Thyroid gland (tissue), 4 donors: ENCODE measurements around the gene POU2F2.

Experiments
- POLR2A ChIP-seq, 2 donors: fragments of 450-650 bp; IDR thresholded peaks; one replicate each; pipeline ENCODE4 v1.6.1; 2017; ENCODE audit warnings: antibody characterized with exemption in 2 of 2, mild to moderate bottlenecking in 2 of 2, moderate library complexity in 1 of 2
- TF ChIP-seq, protein P1 (sequence below), 6 experiments: fragments of 200-600 bp in 3 of 6; fragments of 450-650 bp in 3 of 6; sonication (generic) in 3 of 6; IDR thresholded peaks; one replicate each; pipeline ENCODE4 v1.5.1; 2016 to 2019; ENCODE audit warnings: antibody characterized with exemption in 6 of 6, mild to moderate bottlenecking in 2 of 6, inconsistent platforms in 1 of 6, moderate library complexity in 1 of 6

DNA sequence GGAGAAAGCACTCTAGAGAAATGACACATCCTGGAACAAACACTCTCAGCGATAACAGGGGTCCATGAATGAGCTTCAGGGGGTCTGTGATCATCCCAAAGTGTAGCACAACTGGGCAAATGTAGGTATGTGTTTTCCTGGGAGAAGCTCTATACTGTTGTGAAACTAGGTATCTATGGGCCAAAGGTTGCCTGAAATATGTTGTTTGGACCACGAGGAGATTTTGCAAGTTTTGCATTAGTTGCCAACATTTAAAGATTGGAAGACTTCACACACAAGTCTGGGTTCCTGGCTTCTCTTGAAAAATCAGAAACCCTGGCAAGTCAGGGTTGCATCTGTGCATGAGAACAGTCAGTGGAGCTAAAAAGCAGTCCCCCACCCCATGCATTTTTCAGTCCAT, 26.7 kb upstream of the POU2F2 start:
- TF ChIP-seq, protein P1, sequence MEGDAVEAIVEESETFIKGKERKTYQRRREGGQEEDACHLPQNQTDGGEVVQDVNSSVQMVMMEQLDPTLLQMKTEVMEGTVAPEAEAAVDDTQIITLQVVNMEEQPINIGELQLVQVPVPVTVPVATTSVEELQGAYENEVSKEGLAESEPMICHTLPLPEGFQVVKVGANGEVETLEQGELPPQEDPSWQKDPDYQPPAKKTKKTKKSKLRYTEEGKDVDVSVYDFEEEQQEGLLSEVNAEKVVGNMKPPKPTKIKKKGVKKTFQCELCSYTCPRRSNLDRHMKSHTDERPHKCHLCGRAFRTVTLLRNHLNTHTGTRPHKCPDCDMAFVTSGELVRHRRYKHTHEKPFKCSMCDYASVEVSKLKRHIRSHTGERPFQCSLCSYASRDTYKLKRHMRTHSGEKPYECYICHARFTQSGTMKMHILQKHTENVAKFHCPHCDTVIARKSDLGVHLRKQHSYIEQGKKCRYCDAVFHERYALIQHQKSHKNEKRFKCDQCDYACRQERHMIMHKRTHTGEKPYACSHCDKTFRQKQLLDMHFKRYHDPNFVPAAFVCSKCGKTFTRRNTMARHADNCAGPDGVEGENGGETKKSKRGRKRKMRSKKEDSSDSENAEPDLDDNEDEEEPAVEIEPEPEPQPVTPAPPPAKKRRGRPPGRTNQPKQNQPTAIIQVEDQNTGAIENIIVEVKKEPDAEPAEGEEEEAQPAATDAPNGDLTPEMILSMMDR (IDR thresholded peaks at IDR 0.05), result no peak
- no peak for TF ChIP-seq POLR2A (IDR thresholded peaks at IDR 0.05)
